HG02642 (cell line): ENCODE data around the gene CLRN2.
"Not testable (repeated sequence)": the region's sequence is repeated elsewhere in the genome, so short reads cannot be mapped to it uniquely, and the experiment has no call there.

Experiments used
- ATAC-seq: cut with Tn5 transposase; IDR thresholded peaks from one replicate; pipeline ENCODE4 v1.9.1; 2021; ENCODE audit warnings: mild to moderate bottlenecking; ENCODE audit not compliant: unreplicated experiment, poor library complexity

CLRN2 gene

DNA sequence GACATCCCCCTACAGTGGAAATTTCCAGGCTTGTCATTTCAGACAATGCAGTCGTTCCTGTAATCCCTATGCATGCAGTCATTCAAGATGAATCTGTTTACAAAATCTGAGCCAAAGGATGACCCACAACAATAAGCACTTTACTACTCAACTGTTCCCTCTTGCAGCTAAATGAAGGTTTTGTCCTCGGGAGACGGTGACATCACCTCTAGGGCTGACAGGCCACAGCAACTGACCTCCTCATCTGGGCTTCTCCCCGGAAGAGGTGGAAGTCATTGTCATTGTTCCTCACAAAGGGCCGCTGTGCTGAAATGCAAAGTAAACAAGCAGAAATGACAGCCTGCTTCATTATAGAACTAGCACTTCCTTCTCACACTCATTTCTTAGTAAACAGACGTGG is 29.2 kb downstream of the CLRN2 start:
- no peak for ATAC-seq

DNA sequence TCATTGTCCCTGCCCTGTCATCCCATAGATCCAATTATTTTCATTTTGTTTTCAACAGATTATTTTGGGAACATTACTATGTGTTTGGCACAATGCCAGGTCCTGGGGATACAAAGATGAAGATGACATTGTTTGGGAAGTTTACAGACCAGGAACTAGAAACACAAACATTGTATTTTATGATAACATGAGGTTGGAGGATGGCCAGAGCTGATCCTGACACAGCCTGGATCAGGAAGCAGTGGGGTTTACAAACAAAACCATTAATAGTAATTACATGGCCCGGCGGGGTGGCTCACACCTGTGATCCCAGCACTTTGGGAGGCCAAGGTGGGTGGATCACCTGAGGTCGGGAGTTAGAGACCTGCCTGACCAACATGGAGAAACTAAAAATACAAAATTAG is 29.9 kb downstream of the CLRN2 start:
- ATAC-seq, result no peak

DNA sequence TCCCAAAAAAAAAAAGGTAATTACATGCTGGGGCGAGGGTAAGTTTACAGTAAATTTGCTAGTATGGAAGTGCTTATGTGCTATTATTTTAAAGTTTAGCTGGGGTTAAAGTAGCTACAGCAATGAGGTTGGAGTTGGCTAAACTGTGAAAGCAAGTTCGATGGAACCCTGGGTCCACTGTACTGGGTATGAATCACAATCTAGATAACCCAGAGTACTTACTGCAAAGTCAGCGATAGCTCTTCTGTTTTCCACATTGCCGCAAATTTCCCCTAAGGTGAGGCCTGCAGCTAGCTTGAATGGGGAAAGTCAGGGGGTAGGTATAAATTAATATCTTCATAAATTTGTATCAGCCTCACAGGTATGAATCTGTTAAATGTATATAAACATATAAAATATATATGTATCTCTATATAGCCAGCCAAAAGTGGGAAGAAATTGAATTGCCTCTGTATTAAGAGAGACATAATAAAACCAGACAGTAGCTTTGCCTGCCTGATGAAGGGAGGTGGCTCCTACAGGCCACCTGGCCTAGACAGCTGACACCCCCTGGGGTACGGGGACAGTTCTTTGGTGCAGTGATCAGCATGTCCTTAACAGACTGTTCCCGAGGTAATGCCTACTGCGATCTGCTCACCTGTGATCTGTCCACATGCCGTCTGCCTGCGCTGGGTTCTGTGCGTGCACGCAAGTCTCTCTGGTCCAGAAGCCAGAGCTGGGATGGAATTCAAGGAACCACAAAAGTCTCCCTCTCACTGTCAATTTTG is 30.6 kb downstream of the CLRN2 start:
- no peak for ATAC-seq

DNA sequence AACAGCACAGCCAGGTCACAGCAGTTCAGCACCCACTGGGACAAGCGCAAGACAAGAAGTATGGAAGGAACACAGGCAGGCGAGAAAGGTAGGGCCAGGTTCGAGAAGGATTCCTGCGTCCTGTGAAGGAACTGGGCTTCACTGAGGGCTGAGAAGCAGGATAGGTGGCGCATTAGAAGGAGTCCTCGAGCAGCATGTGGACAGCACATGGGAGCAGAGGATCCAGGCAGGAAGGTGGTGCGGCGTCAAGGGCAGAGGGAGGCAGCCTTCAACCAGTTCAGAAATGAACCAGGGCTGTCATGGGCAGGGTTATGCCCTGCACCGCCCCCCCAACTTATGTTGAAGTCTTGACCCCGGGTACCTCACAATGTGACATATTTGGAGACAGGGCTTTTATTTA is 31.3 kb downstream of the CLRN2 start:
- no peak for ATAC-seq

DNA sequence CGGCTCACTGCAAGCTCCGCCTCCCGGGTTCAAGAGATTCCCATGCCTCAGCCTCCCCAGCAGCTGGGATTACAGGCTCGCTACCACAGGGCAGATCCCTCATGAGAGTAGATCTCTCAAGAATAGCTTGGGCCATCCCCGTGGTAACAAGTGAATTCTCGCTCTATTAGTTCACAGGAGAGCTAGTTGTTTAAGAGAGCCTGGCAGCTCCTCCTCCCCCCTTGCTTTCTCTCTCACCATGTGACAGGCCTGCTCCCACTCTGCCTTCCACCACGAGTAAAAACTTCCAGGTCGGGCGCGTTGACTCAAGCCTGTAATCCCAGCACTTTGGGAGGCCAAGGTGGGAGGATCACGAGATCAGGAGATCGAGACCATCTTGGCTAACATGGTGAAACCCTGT is 31.7 kb downstream of the CLRN2 start:
- ATAC-seq, result no peak

DNA sequence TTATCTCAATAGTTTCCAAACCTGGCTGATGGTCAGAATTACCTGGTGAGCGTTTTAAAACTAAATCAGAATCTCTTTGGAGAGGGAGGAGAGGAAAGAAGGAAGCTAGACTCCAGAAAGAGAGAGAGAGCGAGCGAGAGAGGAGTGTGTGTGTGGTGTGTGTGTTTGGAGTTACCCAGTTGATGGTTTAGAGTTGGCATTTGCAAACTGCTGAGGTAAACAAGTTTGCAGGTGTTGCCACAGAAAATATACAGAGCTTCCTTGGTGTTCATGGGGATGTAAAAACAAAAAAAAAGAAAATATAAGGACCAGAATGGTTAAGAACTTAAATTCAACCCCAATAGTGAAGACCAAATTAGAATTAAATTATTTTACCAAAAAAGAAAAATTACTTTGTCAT is 35.6 kb downstream of the CLRN2 start:
- no peak for ATAC-seq

DNA sequence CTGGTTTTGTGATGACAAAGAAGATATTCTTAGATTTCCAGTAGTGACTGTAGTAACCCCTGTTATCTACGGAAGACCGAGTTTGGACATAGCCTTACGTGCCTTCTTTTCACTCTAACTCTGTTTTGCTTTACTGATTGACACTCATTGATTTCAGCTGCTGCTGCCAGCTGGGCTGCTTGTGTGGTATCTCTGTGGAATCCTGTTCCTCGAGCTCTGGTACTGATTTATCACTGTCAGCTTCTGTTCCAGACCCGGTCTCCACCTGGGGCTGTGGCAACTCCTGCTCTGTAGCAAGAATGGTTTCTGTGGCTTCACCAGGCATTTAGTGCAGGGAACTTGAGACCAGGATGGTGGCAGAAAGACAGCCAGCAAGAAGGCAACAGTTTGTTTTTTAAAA is 37.5 kb downstream of the CLRN2 start:
- no peak for ATAC-seq

DNA sequence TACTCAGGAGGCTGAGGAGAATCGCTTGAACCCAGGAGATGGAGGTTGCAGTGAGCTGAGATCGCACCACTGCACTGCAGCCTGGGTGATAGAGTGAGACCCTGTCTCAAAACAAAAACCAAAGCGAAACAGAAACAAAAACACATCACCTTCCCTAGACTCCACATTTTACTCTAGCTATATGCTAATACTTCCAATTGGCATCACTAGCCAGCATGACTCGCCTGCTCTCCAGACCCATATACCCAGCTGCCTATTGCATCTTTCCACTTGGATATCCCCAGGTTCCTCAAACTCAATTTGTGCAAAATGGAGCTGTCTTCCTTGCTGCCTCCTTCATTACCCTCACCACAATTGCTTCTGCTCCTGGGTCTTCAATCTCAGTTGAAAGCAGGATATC is 39.6 kb downstream of the CLRN2 start:
- ATAC-seq, result no peak

DNA sequence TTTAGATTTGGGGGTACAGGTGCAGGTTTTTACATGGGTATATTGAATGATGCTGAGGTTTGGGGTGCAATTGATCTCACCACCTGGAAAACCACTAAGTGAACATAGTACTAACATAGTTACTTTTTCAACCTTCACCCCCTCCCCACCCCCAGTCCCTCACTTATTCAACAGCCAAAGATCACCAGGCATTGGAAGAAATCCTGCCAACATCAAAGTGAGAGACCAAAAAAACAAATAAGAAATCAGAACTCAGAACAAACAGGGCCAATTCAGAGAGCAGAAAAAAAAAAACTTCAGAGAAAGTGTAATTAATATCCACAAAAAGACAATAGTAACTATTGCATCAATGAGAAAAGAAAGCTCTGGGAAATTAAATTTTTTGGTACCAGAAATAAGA is 41.5 kb downstream of the CLRN2 start:
- no peak for ATAC-seq

DNA sequence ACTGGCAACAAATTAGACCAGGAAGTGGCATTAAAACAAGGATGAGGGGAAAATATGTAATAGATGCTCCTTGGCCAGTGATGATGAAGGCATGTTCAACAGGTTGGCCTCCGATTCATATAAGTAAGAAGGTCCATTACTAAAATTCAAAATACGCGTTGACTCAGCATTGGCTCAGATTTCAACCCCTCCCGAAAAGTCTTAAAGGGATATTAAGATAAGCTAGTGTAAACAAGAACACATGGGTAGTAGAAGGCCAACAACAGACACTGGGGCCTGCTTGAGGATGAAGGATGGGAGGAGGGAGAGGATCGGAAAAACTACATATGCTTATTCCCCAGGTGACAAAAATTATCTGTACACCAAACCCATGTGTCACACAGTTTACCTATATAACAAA is 42.9 kb downstream of the CLRN2 start:
- ATAC-seq, result no peak

DNA sequence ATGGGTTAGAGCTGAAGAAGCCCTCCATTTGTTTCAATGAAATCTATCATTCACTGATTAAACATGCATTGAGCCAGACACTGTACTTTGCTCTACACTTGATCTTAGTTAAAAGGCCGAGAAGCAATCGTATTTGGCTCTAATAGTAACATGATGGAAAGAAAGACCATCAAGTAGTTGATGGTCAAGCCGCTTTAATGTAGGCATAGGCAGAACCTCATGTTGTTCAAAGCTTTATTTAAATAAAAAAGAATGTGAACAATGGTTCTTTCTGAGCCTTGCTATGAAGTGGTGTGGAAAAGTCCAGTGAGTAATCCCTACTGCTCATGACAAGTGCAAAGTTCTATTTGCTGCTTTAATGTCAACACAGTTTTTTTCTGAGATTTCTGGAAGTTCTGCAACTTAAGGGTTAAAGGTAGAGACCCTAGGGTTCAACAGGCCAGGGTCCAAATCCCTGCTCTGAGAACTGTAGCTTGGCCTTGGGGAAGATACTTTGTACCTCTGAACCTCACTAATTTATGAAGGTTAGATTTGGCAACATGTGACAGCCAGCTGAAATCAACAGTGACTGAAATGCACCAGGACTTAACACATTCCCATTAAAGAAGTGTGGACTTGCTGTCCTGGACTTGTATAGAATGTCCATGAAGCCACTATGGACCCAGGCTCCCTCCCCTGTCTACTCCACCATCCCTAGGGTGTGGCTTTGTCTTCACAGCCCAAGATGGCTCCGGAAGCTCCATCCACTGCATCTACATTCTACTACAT is 44.2 kb downstream of the CLRN2 start:
- ATAC-seq, result no peak

DNA sequence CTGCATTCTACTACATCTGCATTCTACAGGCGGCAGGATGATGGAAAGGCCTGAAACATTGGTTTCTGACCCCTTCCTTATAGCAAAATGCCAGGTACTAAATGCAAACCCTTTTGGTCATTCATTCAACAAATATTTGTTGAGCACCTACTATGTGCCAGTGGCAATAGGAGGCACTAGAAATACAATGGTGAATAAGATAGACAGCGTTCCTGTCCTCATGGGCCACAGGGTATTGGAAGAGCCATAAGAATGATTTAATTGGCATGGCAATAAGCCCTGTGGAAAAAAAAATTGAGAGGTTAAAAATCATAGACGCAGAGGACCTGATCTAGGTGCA is 44.7 kb downstream of the CLRN2 start:
- no peak for ATAC-seq

DNA sequence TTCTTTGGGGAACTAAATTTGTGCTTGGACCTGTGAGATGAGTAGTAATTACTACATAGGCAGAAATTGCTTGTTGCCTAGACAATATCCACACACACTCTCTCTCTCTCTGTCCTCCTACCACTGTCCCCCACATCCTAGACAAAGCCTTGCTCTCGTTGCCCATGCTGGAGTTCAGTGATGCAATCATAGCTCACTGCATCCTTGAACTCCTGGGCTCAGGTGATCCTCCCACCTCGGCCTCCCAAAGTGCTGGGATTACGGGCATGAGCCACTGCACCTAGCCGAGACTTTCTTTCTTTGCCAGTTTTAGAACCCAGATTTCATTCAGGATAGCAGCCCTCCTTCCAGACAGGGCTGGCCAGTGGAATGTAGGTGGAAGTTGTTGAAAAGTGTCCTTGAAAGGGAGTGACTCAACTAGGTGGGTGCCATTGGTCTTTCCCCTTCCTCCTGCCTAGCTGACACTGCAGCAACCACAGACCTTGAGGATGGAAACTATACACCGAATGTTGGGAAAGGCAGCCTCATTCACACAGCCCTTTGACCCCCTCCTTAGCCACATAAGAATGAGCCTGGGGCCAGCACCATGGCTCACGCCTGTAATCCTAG is 45.2 kb downstream of the CLRN2 start:
- ATAC-seq, result no peak

DNA sequence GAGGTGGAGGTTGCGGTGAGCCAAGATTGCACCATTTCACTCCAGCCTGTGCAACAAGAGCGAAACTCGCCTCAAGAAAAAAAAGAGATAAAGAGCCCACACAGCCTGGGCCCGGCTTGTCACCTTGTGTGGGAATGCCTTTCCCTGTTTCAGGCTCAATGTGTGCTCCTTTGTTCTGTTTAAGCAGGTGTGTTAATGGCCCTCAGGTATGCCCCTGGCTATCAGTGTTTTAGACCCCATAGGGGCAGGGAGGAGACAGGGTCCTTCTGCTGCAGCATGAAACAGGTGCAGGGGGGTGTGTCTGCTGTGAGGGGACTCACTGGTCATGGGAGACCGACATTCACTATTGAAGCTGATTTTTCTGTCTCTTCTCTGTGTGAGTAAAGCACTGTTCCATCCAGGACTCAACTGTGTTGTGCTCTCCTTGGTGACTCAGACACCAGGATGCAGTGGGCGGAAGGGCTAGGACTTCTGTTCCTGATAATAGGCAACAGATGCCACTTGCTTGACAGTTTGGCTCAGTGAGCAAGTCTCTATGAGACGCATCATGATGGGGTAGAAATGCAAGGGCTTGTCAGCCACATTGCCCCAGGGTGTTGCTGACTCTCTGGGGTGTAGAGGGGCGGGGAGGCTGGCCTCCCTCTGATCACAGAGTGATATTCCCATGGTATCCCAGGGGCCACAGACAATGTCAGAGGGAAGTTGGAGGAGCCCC is 46.4 kb downstream of the CLRN2 start:
- ATAC-seq, result no peak

DNA sequence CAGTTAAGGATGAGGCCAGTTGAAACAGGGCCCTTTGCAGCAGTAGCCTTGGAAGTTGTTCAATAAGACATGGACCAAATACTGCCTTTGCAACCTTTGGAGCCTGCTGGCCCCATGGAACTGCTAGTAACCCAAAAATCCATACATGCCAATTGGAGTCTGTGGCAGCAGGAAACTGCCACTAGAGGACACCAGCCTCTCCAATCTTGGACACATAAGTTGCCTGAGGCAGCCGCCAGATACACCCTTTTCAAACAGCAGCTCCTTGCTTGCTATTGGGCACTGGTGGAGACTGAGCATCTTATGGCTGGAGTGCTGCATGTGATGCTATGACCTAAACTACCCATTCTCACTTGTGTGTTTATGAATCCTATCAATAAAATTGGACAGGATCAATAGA is 47.2 kb downstream of the CLRN2 start:
- ATAC-seq, result no peak

DNA sequence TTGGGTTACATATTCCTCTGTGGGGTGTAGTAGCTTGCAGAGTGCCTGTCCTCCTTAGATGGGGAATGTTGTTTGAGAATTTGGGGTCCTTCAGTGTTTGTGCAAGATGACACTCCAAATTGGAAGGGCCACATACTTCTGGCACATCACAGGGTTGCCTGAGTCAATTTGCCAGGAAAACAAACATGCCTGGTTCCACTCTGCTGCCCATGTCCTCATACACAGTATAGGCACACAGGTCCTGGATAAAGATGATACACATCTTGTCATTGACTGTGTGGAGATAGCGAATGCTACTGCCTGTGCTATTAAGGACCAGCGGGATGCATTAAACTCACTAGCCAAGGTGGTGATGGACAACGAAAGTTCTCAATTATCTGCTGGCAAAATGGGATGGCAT is 50.9 kb downstream of the CLRN2 start:
- ATAC-seq, result no peak

DNA sequence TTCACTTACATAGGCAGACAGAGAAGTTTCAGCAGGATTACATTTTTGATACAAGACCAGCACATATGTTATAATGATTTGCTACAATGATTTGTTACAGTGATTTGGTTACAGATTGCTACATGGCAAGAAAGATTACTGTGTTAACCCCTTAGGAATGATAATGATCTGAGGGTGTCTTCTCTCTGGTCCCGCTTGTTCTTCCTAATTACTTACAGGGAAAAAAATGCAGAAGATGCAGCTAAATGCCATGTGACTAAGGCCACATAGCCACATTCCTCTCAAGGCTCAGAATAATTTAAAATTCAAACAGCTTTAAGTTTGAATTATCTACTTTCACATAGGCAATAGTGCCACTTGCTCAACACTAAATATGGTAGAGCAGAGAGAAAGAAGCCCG is 52.3 kb downstream of the CLRN2 start:
- ATAC-seq, result no peak

DNA sequence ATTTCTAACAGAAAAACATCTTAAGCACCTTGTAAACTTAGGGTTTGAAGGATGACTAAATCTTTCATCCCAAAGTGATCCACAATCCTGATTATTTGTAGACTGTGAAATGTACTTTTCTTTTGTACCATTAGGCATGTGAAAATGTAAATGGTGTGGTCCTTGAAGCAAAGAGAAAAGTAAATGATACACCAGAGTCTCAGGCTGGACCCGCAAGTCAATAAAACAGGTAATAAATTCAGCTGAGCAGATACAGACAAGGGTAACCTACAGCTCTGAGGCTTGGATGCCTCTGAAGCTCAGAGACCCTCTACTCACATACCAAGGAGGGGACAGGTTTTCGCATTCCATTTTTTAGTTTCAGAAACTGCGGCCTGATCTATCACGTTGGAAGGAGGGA is 59.2 kb downstream of the CLRN2 start:
- ATAC-seq, result no peak

DNA sequence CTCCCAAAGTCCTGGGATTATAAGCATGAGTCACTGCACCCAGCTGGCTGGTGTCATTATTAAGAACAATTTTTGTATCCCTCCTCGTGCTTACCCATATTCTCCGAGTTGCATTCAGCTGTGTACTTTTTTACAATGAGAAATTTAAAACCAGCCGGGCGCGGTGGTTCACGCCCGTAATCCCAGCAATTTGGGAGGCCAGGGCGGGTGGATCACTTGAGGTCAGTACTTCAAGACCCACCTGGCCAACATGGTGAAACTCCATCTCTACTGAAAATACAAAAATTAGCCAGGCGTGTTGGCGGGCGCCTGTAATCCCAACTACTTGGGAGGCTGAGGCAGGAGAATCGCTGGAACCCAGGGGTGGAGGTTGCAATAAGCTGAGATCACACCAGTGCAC is 60.2 kb downstream of the CLRN2 start:
- ATAC-seq, result not testable (repeated sequence)
